GM18858 (cell line): ENCODE data around the gene SEPSECS.

Experiments used
- ATAC-seq: cut with Tn5 transposase; IDR thresholded peaks from one replicate; pipeline ENCODE4 v1.9.1; 2021; ENCODE audit not compliant: unreplicated experiment

The SEPSECS gene

DNA sequence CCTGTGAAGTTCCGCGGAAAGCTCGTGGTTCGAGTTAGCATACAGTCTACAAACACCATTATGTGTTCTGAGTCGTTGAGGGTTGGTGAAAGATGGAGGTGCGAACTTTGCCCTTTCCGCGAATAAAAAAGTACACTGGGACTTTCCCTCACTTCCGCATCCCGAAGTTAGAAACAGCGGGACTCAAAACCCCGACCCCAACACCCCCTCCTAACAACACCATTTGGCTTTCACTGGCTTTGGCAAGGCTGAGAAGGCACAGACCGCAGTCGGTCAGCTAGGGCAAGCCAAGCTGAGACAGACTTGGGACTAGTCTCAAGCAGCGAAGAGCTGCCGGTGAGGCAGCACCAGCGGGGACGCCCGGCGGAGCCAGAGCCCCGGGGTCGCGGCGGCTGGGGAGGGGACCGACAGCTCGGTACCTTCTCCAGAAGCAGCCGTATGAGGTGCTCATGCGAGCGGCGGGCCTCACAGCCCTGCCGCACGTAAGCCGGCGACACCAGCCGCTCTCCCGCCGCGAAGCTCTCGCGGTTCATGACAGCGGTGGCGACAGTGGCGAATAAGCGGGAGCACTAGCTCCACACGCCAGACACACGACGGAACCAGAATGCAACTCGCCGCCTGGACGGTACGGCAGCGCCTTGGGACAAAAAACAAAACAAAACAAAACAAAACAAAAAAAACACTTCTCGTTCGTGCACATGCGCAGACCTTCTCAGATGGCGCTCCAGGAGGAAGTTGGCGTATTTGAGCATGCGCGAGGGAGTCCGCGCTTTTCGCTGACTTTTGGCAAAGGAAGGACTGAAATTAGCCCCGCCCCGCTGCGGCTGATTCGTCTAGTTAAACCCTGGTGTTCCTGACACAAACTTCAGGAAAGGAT lies at the start of gene SEPSECS:
Gene SEPSECS, minus strand, starts transcription at position 613 of the 877 bp plus-strand sequence. Its CDS starts 80 bp downstream, at position 533.
- ATAC-seq, result peak; percentile 85

- ATAC-seq, result no peak
Observed at GRCh38 chr4:25209702-25210101, 49.5 kb upstream of the SEPSECS start.

DNA sequence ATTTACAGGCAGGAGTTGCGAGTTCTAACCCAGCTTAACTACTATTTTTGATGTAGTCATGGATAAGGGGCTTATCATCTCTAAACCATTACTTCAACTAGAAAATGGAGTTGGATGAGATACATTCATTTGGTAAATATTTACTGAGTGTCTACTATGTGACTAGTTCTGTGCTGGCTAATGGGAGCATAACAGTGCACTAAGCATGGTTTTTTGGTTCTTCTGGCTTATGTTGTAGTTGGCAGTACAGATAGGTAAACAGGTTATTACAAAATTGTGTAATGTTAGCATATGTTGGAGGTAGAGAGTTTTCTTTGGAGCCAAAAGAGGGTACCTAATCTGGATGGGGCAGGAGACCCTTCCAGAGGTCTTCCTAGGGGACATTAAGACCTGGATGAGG lies 47.7 kb upstream of the SEPSECS start:
- ATAC-seq, result no peak

GRCh38 chr4:25198713-25199112 lies 38.5 kb upstream of the SEPSECS start:
- ATAC-seq, result no peak

- no peak for ATAC-seq
Observed at GRCh38 chr4:25190407-25190806, 30.2 kb upstream of the SEPSECS start.

DNA sequence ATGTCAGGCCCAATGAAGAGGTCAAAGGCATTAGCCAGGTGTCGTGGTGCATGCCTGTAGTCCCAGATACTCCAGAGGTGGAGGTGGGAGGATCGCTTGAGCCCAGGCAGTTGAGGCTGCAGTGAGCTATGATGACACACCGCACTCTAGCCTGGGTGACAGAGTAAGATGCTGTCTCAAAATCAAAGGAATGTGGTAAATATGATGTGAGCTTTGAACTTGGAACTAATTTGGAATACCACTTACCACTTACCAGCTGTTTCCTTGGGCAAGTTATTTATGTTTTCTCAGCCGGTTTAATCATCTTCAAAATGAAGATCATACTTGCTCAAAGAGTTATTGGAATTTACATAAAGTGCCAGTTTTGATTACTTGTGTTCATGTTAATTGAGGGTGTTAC lies 23.8 kb upstream of the SEPSECS start:
- ATAC-seq, result no peak

DNA sequence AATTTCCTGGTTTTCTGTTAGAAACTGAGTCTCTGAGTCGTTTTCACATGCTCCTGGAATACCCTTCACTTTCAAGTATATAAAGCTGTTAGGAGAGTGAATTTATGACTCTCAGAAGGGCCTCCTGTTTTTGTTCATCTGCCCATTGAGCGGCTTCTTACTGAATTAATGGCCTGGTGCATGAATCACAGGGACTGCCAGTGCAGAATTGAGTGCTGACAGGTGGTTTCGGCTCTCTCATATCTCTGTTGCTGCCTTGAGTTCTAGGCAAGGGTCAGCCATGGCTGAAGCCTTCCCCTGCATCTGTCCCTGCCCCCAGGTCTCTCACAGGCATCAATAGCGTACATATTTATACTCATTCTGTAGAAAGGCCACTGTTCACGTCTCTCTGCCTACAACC lies 22.7 kb upstream of the SEPSECS start:
- ATAC-seq, result no peak

GRCh38 chr4:25180524-25181131 lies 20.4 kb upstream of the SEPSECS start:
- peak; percentile 79 for ATAC-seq

DNA sequence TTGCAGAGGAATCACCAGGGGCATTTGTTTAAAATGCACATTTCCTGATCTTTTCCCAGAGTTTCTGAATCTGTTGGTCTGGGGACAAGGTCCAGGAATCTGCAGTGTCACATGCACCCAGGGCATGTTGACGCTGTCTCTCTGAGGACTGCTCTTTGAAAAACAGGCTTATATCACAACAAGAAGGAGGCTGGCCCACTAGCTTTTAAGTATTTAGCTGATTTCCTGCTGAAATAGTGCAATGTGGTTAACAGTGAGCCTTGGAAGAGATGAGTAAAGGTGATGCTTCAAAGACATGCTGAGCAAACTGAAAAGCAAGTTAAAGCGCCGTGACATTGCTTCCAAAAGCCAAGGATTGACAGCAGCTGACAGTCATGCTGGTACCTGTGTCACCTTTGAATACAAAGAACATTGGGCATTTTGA lies 18.6 kb upstream of the SEPSECS start:
- no peak for ATAC-seq

DNA sequence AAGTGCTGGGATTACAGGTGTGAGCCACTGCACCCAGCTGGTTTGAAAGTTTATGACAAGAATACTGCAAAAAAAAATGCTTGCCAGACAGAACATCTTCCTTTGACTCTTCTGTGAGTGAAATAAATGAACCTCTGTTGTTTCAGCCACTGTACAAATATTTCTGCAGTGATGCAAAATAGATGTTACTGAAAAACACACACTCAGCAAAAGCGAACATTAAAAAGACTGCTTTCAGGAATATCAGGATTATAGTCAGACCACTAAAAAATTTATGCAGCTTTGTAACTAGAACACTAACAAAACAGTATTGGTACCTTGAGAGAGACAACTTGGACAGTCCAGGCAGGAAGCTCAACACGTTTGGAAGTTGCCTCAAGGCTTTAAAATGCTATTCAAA lies 16.9 kb upstream of the SEPSECS start:
- ATAC-seq, result no peak

- ATAC-seq, result no peak
Observed at GRCh38 chr4:25174674-25175073, 14.4 kb upstream of the SEPSECS start.

GRCh38 chr4:25172961-25173915 lies 13.0 kb upstream of the SEPSECS start:
- peak; percentile 75 for ATAC-seq

DNA sequence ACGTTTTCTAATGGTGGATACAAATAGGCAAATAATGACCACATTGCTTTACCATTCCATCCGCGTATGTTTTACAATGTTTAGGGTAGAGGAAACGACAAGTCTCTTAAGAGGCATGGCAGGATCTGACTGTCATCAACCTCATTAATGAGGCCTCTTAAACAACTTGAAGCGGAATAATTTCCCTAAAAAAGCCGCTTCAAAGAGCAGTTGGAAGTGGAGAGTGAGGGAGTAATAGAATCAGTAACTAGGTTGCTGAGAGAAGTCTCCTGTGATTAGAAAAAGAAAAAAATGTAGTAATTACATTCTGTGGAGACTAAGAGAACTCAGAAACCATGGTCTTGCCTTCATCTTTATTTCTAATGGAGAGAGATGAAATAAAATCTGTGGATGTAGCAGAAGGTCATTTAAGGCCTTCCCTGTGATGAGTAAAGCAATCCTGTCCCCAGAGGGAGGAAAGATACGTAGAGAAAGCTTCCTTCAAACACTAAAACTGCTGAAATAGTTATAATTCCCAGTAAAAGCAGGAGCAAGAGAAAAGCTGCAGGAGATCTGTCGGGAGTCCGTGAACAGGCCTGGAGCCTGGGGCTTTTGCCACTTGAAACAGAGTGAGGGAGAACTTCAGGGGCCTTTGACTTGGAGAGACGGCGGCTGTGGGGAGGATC lies 11.1 kb upstream of the SEPSECS start:
- ATAC-seq, result no peak

DNA sequence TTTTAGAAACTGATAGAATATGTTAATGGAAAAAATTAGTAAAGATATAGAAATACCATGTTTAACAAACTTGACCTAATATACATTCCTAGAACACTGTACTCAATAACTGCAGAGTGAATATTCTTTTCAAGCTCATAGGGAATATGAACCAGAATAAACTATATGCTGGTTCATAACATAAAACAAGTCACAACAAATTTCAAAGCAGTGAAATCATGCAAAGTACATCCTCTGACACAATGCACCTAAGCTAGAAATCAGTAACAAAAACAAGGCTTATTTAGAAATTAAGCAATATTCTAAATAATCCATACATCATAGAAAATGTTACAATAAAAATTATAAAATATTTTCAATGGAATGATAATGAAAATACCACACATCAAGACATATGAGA lies 9.2 kb upstream of the SEPSECS start:
- ATAC-seq, result no peak

GRCh38 chr4:25165916-25166315 lies 5.7 kb upstream of the SEPSECS start:
- ATAC-seq, result no peak

- ATAC-seq, result no peak
Observed at GRCh38 chr4:25163196-25163595, 2.9 kb upstream of the SEPSECS start.

DNA sequence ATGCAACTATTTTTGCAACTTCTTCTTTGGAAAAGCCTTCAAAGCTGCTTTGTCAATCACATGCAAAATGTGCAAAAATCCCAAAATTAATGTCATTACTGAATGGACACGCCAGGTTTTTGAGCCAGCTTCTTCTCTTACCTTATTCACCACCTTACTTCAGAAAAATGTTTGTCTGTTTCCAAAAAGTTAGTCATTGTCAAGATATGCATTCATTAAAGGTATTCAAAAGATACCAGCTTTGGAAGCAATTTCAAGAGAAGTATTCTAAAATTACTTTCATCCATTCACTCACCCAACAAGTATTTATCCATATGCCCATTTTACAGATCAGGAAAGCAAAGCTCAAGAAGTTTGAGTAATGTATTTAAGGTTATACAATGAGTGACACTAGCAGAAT lies 2.3 kb upstream of the SEPSECS start:
- no peak for ATAC-seq

DNA sequence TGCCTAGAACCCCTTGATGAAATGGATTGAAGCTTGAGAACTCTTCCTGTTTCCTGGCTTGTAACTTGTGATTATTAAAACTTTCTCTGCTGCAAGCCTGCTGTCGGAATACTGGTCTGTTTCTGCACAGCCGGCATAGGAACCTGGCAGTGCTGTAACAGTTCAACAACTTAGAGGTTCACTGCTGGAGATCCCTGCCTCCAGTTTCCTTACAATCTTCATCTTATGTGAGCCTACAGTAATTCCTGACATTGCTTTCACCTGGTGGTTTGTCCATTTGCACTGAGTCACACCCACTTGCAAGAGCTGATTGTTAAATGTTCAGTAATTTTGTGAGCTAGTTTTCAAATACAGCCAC lies 1.3 kb upstream of the SEPSECS start:
- no peak for ATAC-seq

DNA sequence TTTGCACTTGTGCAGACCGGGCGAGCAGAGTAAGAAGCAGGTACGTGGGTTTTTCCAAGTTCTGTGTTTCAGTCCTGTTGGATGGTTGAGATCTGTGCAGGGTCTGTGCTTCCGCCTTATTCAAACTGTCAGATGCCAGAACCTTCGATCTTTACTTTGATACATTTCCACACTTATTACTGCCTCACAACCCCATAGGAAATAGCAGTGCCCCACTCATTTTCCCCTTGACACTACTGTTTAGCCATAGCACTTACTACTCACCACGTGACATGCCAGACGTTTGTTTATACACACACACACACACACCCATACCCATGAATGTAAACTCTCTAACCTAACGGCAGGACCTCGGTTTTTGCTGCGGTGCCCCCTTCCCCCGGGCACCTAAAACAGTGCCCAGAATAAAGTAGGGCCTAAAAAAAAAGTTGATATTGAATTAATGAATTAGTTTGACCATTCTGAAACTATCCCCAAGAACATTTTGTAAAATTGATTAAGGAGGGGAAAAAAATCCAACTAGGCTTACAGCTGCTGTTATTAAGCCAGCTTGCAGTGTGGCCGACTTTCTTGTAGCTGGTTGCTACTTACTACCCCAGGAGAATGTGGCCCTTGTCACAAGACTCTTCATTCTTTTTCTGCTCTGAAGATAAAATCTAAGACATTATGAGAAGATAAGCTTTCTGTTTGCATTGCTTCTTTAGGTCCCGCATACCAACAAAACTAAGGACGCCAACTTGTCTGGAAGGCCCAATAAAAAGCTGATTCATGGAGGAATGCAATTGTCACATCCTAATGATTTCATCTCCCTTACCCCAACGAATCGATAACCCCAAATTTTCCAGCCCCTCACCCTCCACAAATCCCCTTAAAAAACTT lies 704 bp upstream of the SEPSECS start:
- peak; percentile 16 for ATAC-seq

GRCh38 chr4:25158817-25159216 lies 1.4 kb downstream of the SEPSECS start:
- no peak for ATAC-seq
